Activated T-cell treated with anti-CD3 and anti-CD28 coated beads, Interleukin-2, amount 50 U/mL, for 24 hours (primary cell): ENCODE measurements around the gene KRTAP16-1.
A peak's percentile ranks its signal among the peaks of the same experiment; 100 is the strongest.

Experiments
- DNase-seq: peaks from one replicate; pipeline ENCODE4 v3.0.0-alpha.2; 2020
- H3K27ac Mint-ChIP-seq: 2 replicates; pipeline ENCODE4 v1.8.0; 2020; ENCODE audit warnings: mild to moderate bottlenecking, mixed read lengths
- H3K27me3 Mint-ChIP-seq: 2 replicates; pipeline ENCODE4 v1.8.0; 2020; ENCODE audit warnings: mixed read lengths
- H3K36me3 Mint-ChIP-seq: 2 replicates; pipeline ENCODE4 v1.8.0; 2020; ENCODE audit warnings: low read depth, mixed read lengths
- H3K4me1 Mint-ChIP-seq: 2 replicates; pipeline ENCODE4 v1.8.0; 2020; ENCODE audit warnings: low read depth, mixed read lengths
- H3K4me3 Mint-ChIP-seq: 2 replicates; pipeline ENCODE4 v1.8.0; 2020; ENCODE audit warnings: mild to moderate bottlenecking, moderate library complexity, mixed read lengths
- H3K9me3 Mint-ChIP-seq: 2 replicates; pipeline ENCODE4 v1.8.0; 2020; ENCODE audit warnings: mixed read lengths

Gene KRTAP16-1

GRCh38 chr17:41322903-41323895 lies 14.1 kb upstream of the KRTAP16-1 start:
- H3K4me3 Mint-ChIP-seq: no peak overlapping the region
- H3K36me3 Mint-ChIP-seq: no peaks in the 10 kb centered on the region
- peaks cover 15% of the 10 kb centered on the region for H3K9me3 Mint-ChIP-seq
- no peak overlapping the region for H3K27ac Mint-ChIP-seq
- no peaks in the 10 kb centered on the region for H3K27me3 Mint-ChIP-seq
- H3K4me1 Mint-ChIP-seq: peaks cover 29% of the 10 kb centered on the region
- no peak for DNase-seq

- peaks cover 26% of the 10 kb centered on the region for H3K4me1 Mint-ChIP-seq
Measured at GRCh38 chr17:41322094-41322902, 13.2 kb upstream of the KRTAP16-1 start.

GRCh38 chr17:41318231-41318630 lies 9.1 kb upstream of the KRTAP16-1 start:
- DNase-seq: no peak
- Mint-ChIP-seq H3K4me3 (no peak overlapping the region), H3K4me1 (peaks cover 7% of the 10 kb centered on the region), H3K27me3 (no peaks in the 10 kb centered on the region), H3K27ac (no peak overlapping the region), H3K36me3 (no peaks in the 10 kb centered on the region), H3K9me3 (peaks cover 15% of the 10 kb centered on the region)

More at GRCh38 chr17:41322094-41322902, 13.2 kb upstream of the KRTAP16-1 start:
- H3K27ac Mint-ChIP-seq: no peak overlapping the region
- peaks cover 15% of the 10 kb centered on the region for H3K9me3 Mint-ChIP-seq
- DNase-seq: no peak
- H3K36me3 Mint-ChIP-seq: no peaks in the 10 kb centered on the region
- H3K4me3 Mint-ChIP-seq: no peak overlapping the region
- no peaks in the 10 kb centered on the region for H3K27me3 Mint-ChIP-seq

GRCh38 chr17:41315814-41316445 lies 6.8 kb upstream of the KRTAP16-1 start:
- peaks cover 7% of the 10 kb centered on the region for H3K4me1 Mint-ChIP-seq
- H3K9me3 Mint-ChIP-seq: peaks cover 15% of the 10 kb centered on the region
- no peak for DNase-seq

GRCh38 chr17:41315204-41315794 lies 6.2 kb upstream of the KRTAP16-1 start, which contains the start of gene KRTAP17-1:
KRTAP17-1 (minus strand) TSS chr17:41315710; CDS start chr17:41315650, 60 bp downstream.
- H3K36me3 Mint-ChIP-seq: no peaks in the 10 kb centered on the region
- peaks cover 13% of the 10 kb centered on the region for H3K9me3 Mint-ChIP-seq
- peaks cover 13% of the 10 kb centered on the region for H3K4me1 Mint-ChIP-seq
- H3K4me3 Mint-ChIP-seq: no peak within 1 kb of the TSS
- H3K27ac Mint-ChIP-seq: no peak within 1 kb of the TSS
- no peak for DNase-seq
- no peaks in the 10 kb centered on the region for H3K27me3 Mint-ChIP-seq

More at GRCh38 chr17:41315814-41316445, 6.8 kb upstream of the KRTAP16-1 start:
- H3K27ac Mint-ChIP-seq: no peak overlapping the region
- no peaks in the 10 kb centered on the region for H3K36me3 Mint-ChIP-seq
- H3K4me3 Mint-ChIP-seq: no peak overlapping the region
- no peaks in the 10 kb centered on the region for H3K27me3 Mint-ChIP-seq

- H3K4me1 Mint-ChIP-seq: peaks cover 50% of the 10 kb centered on the region
- H3K27ac Mint-ChIP-seq: no peak overlapping the region
- no peak for DNase-seq
- H3K9me3 Mint-ChIP-seq: no peaks in the 10 kb centered on the region
- no peaks in the 10 kb centered on the region for H3K27me3 Mint-ChIP-seq
- no peak overlapping the region for H3K4me3 Mint-ChIP-seq
- no peaks in the 10 kb centered on the region for H3K36me3 Mint-ChIP-seq
Measured at GRCh38 chr17:41311111-41311510, 2.0 kb upstream of the KRTAP16-1 start.

GRCh38 chr17:41308251-41308917 lies 725 bp downstream of the KRTAP16-1 start:
- H3K4me1 Mint-ChIP-seq: peaks cover 50% of the 10 kb centered on the region
- H3K27me3 Mint-ChIP-seq: no peaks in the 10 kb centered on the region
- H3K27ac Mint-ChIP-seq: peak overlapping the region; percentile 82

GRCh38 chr17:41307647-41308046 lies 1.5 kb downstream of the KRTAP16-1 start:
- Mint-ChIP-seq H3K27me3 (no peaks in the 10 kb centered on the region), H3K4me3 (no peak overlapping the region), H3K9me3 (no peaks in the 10 kb centered on the region), H3K4me1 (peaks cover 50% of the 10 kb centered on the region), H3K27ac (peak overlapping the region; percentile 82), H3K36me3 (no peaks in the 10 kb centered on the region)
- DNase-seq: no peak

More at GRCh38 chr17:41308251-41308917, 725 bp downstream of the KRTAP16-1 start:
- peak overlapping the region; percentile 38 for H3K4me3 Mint-ChIP-seq
- no peaks in the 10 kb centered on the region for H3K9me3 Mint-ChIP-seq
- peak; percentile 69 for DNase-seq
- H3K36me3 Mint-ChIP-seq: no peaks in the 10 kb centered on the region

GRCh38 chr17:41304091-41304490 lies 5.0 kb downstream of the KRTAP16-1 start:
- peaks cover 13% of the 10 kb centered on the region for H3K9me3 Mint-ChIP-seq
- no peak overlapping the region for H3K4me3 Mint-ChIP-seq
- no peaks in the 10 kb centered on the region for H3K36me3 Mint-ChIP-seq
- no peak overlapping the region for H3K27ac Mint-ChIP-seq
- H3K27me3 Mint-ChIP-seq: no peaks in the 10 kb centered on the region
- peaks cover 36% of the 10 kb centered on the region for H3K4me1 Mint-ChIP-seq
- DNase-seq: no peak

- no peaks in the 10 kb centered on the region for H3K36me3 Mint-ChIP-seq
- H3K27me3 Mint-ChIP-seq: no peaks in the 10 kb centered on the region
- peaks cover 13% of the 10 kb centered on the region for H3K9me3 Mint-ChIP-seq
- H3K27ac Mint-ChIP-seq: no peak overlapping the region
- no peak for DNase-seq
- no peak overlapping the region for H3K4me3 Mint-ChIP-seq
- H3K4me1 Mint-ChIP-seq: peaks cover 25% of the 10 kb centered on the region
Measured at GRCh38 chr17:41302981-41303380, 6.1 kb downstream of the KRTAP16-1 start.

- DNase-seq: no peak
- H3K9me3 Mint-ChIP-seq: peaks cover 13% of the 10 kb centered on the region
- peaks cover 17% of the 10 kb centered on the region for H3K4me1 Mint-ChIP-seq
Measured at GRCh38 chr17:41301916-41302901, 6.9 kb downstream of the KRTAP16-1 start, which contains the start of gene KRTAP29-1. KRTAP29-1 (minus strand) TSS chr17:41302851; CDS start chr17:41302851, 0 bp downstream.

GRCh38 chr17:41301204-41301790 lies 7.8 kb downstream of the KRTAP16-1 start:
- H3K4me1 Mint-ChIP-seq: peaks cover 9% of the 10 kb centered on the region
- DNase-seq: no peak
- H3K27me3 Mint-ChIP-seq: no peaks in the 10 kb centered on the region
- peaks cover 13% of the 10 kb centered on the region for H3K9me3 Mint-ChIP-seq
- no peak overlapping the region for H3K4me3 Mint-ChIP-seq
- H3K27ac Mint-ChIP-seq: no peak overlapping the region
- no peaks in the 10 kb centered on the region for H3K36me3 Mint-ChIP-seq

More at GRCh38 chr17:41301916-41302901, 6.9 kb downstream of the KRTAP16-1 start, which contains the start of gene KRTAP29-1:
- Mint-ChIP-seq H3K4me3 (no peak within 1 kb of the TSS), H3K27ac (no peak within 1 kb of the TSS), H3K27me3 (no peaks in the 10 kb centered on the region), H3K36me3 (no peaks in the 10 kb centered on the region)
